Common myeloid progenitor, CD34-positive (primary cell): Measurements from ENCODE around the gene VAC14.

Source experiments
- CTCF ChIA-PET: fragments of 350-600 bp; sonication (Branson Sonifier 250); formaldehyde crosslinking; loops from one replicate; lab custom pipeline; 2021; ENCODE audit warnings: antibody characterized with exemption; lab: Charles Lee
- POLR2A ChIA-PET: fragments of 350-600 bp; sonication (Branson Sonifier 250); formaldehyde crosslinking; loops from one replicate; lab custom pipeline; 2021; ENCODE audit warnings: antibody characterized with exemption; lab: Charles Lee
- DNase-seq, 3 donors: peaks; one replicate each; pipeline versions ENCODE4 v3.0.0 to v3.0.0-alpha.2; 2013
- H3K27ac ChIP-seq, 2 experiments: 1 replicate in 1 of 2; 2 replicates in 1 of 2; pipeline ENCODE4 v1.7.0; 2013; ENCODE audit warnings: inconsistent platforms in 2 of 2, low read length in 2 of 2, mild to moderate bottlenecking in 2 of 2, low read depth in 1 of 2, moderate library complexity in 1 of 2; ENCODE audit not compliant: severe bottlenecking in 2 of 2, insufficient read depth in 1 of 2, poor library complexity in 1 of 2
- H3K27me3 ChIP-seq, 5 experiments: replicated peaks in 2 of 5; 1 replicate in 3 of 5; 2 replicates in 2 of 5; pipeline versions ENCODE4 v1.6.1 to v1.7.0; 2013; ENCODE audit warnings: low read length in 4 of 5, mild to moderate bottlenecking in 2 of 5, moderate library complexity in 2 of 5, inconsistent platforms in 1 of 5; ENCODE audit not compliant: insufficient read depth in 5 of 5, control insufficient read depth in 4 of 5
- H3K36me3 ChIP-seq, 4 experiments: 1 replicate in 2 of 4; 2 replicates in 2 of 4; pipeline versions ENCODE4 v1.6.1 to v1.7.0; 2013; ENCODE audit warnings: low read length in 3 of 4, control low read depth in 1 of 4, mild to moderate bottlenecking in 1 of 4; ENCODE audit not compliant: control insufficient read depth in 4 of 4, insufficient read depth in 4 of 4
- H3K4me1 ChIP-seq, 4 experiments: 1 replicate in 3 of 4; 2 replicates in 1 of 4; pipeline versions ENCODE4 v1.6.1 to v1.7.1; 2013; ENCODE audit warnings: low read length in 3 of 4, mild to moderate bottlenecking in 3 of 4, control low read depth in 1 of 4, inconsistent platforms in 1 of 4, moderate library complexity in 1 of 4; ENCODE audit not compliant: control insufficient read depth in 4 of 4, insufficient read depth in 4 of 4; ENCODE audit errors: control extremely low read depth in 1 of 4
- H3K4me3 ChIP-seq, 7 experiments: 1 replicate in 4 of 7; 2 replicates in 3 of 7; pipeline versions ENCODE4 v1.5.1 to v1.7.0; 2013; ENCODE audit warnings: mild to moderate bottlenecking in 7 of 7, low read length in 6 of 7, moderate library complexity in 6 of 7, inconsistent platforms in 2 of 7, low read depth in 2 of 7, control low read depth in 1 of 7; ENCODE audit not compliant: insufficient read depth in 4 of 7, control insufficient read depth in 1 of 7; ENCODE audit errors: extremely low read depth in 1 of 7
- H3K9me3 ChIP-seq, 5 experiments: 1 replicate in 4 of 5; 2 replicates in 1 of 5; pipeline versions ENCODE4 v1.6.1 to v1.7.1; 2013; ENCODE audit warnings: low read length in 4 of 5, mild to moderate bottlenecking in 2 of 5, inconsistent platforms in 1 of 5, low read depth in 1 of 5, moderate library complexity in 1 of 5; ENCODE audit not compliant: control insufficient read depth in 4 of 5, insufficient read depth in 2 of 5; ENCODE audit errors: control extremely low read depth in 1 of 5
- WGBS: methylation state at CpG from one replicate; pipeline ENCODE4 v1.1.5; 2013; ENCODE audit not compliant: insufficient coverage; 5-methylcytosine and 5-hydroxymethylcytosine counted together

The VAC14 gene

GRCh38 chr16:70740914-70741782, 59.8 kb downstream of the VAC14 start:
- no peaks in the 10 kb centered on the region for H3K27me3 ChIP-seq
- ChIA-PET CTCF (interaction anchor here (0.7 to 2.9 kb wide), 5 partner anchors 10 to 62 kb away, joined by 3 to 7 read pairs (median 4); no protein-coding TSS in a partner anchor), POLR2A (interaction anchor here (0.7 to 1.5 kb wide), 2 partner anchors 11 to 192 kb away, joined by 3 to 5 read pairs; no protein-coding TSS in a partner anchor)
- H3K9me3 ChIP-seq: peaks cover 0 to 10% (median 0%) of the 10 kb centered on the region in 5 experiments
- peak; percentile 40 to 82 (median 74) for DNase-seq
- WGBS: 67% methylated on average over 20 of the region's 20 CpGs
- peaks cover 2 to 63% (median 21%) of the 10 kb centered on the region in 4 experiments for H3K36me3 ChIP-seq
- peak overlapping the region in 1 of 2 experiments; percentile 34 for H3K27ac ChIP-seq
- no peak overlapping the region for H3K4me3 ChIP-seq
- peaks cover 0 to 59% (median 47%) of the 10 kb centered on the region in 4 experiments for H3K4me1 ChIP-seq

- POLR2A ChIA-PET: no interaction called here
- no peak overlapping the region for H3K4me3 ChIP-seq
- peaks cover 0 to 10% (median 0%) of the 10 kb centered on the region in 5 experiments for H3K9me3 ChIP-seq
- H3K27ac ChIP-seq: no peak overlapping the region
- no peak for DNase-seq
- H3K36me3 ChIP-seq: peaks cover 2 to 60% (median 22%) of the 10 kb centered on the region in 4 experiments
- CTCF ChIA-PET: interaction anchor here (1.3 to 2.9 kb wide), 3 partner anchors 11 to 61 kb away, joined by 4 to 7 read pairs (median 7); no protein-coding TSS in a partner anchor
- H3K4me1 ChIP-seq: peaks cover 0 to 59% (median 46%) of the 10 kb centered on the region in 4 experiments
- WGBS: 91% methylated on average over 12 of the region's 16 CpGs
- no peaks in the 10 kb centered on the region for H3K27me3 ChIP-seq
These were observed 60.6 kb downstream of the VAC14 start for GRCh38 chr16:70740174-70740913.

- H3K27me3 ChIP-seq: no peaks in the 10 kb centered on the region
- no peak overlapping the region for H3K4me3 ChIP-seq
- ChIA-PET CTCF (interaction anchor here (0.8 to 3.8 kb wide), 12 partner anchors 11 to 60 kb away, joined by 3 to 36 read pairs (median 7); no protein-coding TSS in a partner anchor), POLR2A (no interaction called here)
- H3K9me3 ChIP-seq: peaks cover 0 to 9% (median 0%) of the 10 kb centered on the region in 5 experiments
- WGBS: 94% methylated on average over 6 of the region's 7 CpGs
- H3K36me3 ChIP-seq: peaks cover 2 to 59% (median 21%) of the 10 kb centered on the region in 4 experiments
- no peak overlapping the region for H3K27ac ChIP-seq
- DNase-seq: no peak
- peaks cover 0 to 59% (median 46%) of the 10 kb centered on the region in 4 experiments for H3K4me1 ChIP-seq
These were observed 61.6 kb downstream of the VAC14 start for GRCh38 chr16:70739389-70739788.

GRCh38 chr16:70738083-70738977, 62.6 kb downstream of the VAC14 start:
- Histone ChIP-seq H3K4me1 (peaks cover 0 to 59% (median 46%) of the 10 kb centered on the region in 4 experiments), H3K4me3 (peak overlapping the region in 1 of 7 experiments; percentile 33)
- peak; percentile 54 to 84 (median 80) for DNase-seq

GRCh38 chr16:70737377-70738082, 63.4 kb downstream of the VAC14 start:
- POLR2A ChIA-PET: interaction anchor here (0.6 to 1.2 kb wide), 2 partner anchors 11 to 14 kb away, joined by 3 read pairs; no protein-coding TSS in a partner anchor
- Histone ChIP-seq H3K9me3 (no peaks in the 10 kb centered on the region), H3K36me3 (peaks cover 0 to 49% (median 9%) of the 10 kb centered on the region in 4 experiments), H3K4me3 (peak overlapping the region in 2 of 7 experiments; percentile 33 to 36), H3K27ac (peak overlapping the region; percentile 55 to 67), H3K27me3 (no peaks in the 10 kb centered on the region), H3K4me1 (peaks cover 0 to 58% (median 46%) of the 10 kb centered on the region in 4 experiments)
- DNase-seq: peak; percentile 70 to 96 (median 94)
- CTCF ChIA-PET: interaction anchor here (0.7 to 3.8 kb wide), 19 partner anchors 9 to 83 kb away, joined by 3 to 36 read pairs (median 6); no protein-coding TSS in a partner anchor
- WGBS: 21% methylated on average over 7 of the region's 21 CpGs

More at GRCh38 chr16:70738083-70738977, 62.6 kb downstream of the VAC14 start:
- POLR2A ChIA-PET: interaction anchor here (0.7 to 1.2 kb wide), 2 partner anchors 15 to 24 kb away, joined by 3 read pairs; no protein-coding TSS in a partner anchor
- H3K36me3 ChIP-seq: peaks cover 2 to 49% (median 12%) of the 10 kb centered on the region in 4 experiments
- H3K27me3 ChIP-seq: no peaks in the 10 kb centered on the region
- H3K27ac ChIP-seq: peak overlapping the region; percentile 55 to 67
- H3K9me3 ChIP-seq: peaks cover 0 to 2% (median 0%) of the 10 kb centered on the region in 5 experiments
- CTCF ChIA-PET: interaction anchor here (0.7 to 3.8 kb wide), 21 partner anchors 8 to 84 kb away, joined by 3 to 36 read pairs (median 5); no protein-coding TSS in a partner anchor
- WGBS: 84% methylated on average over 20 of the region's 22 CpGs
